ENCODE measurements around the gene KRT6B.

Gene KRT6B

GRCh38 chr12:52436828-52437474 is 15.0 kb downstream of the KRT6B start:
- no peak for DNase-seq (ENCODE audit: low spot score)
- in situ Hi-C loops (cut with MboI; ENCODE audit: low pct_unique_long_range_greater_than_20kb, low sequenced_read_pairs, unreplicated experiment), result no loop called here
- no peak for TF ChIP-seq CTCF (IDR thresholded peaks at IDR 0.05; ENCODE audit: extremely low read depth, insufficient read depth, missing control alignments)

GRCh38 chr12:52436000-52436827 is 15.7 kb downstream of the KRT6B start:
- no peak for TF ChIP-seq CTCF (IDR thresholded peaks at IDR 0.05; ENCODE audit: extremely low read depth, insufficient read depth, missing control alignments)
- in situ Hi-C loops (cut with MboI; ENCODE audit: low pct_unique_long_range_greater_than_20kb, low sequenced_read_pairs, unreplicated experiment), result no loop called here
- DNase-seq (ENCODE audit: low spot score), result no peak

- DNase-seq (ENCODE audit: low spot score), result no peak
- in situ Hi-C loops (cut with MboI; ENCODE audit: low pct_unique_long_range_greater_than_20kb, low sequenced_read_pairs, unreplicated experiment), result no loop called here
- no peak for TF ChIP-seq CTCF (IDR thresholded peaks at IDR 0.05; ENCODE audit: extremely low read depth, insufficient read depth, missing control alignments)
Measured at GRCh38 chr12:52435659-52435999, 16.3 kb downstream of the KRT6B start.

- in situ Hi-C loops (cut with MboI; ENCODE audit: low pct_unique_long_range_greater_than_20kb, low sequenced_read_pairs, unreplicated experiment), result no loop called here
- DNase-seq (ENCODE audit: low spot score), result no peak
- TF ChIP-seq CTCF (IDR thresholded peaks at IDR 0.05; ENCODE audit: extremely low read depth, insufficient read depth, missing control alignments), result no peak
Measured at GRCh38 chr12:52434760-52435530, 17.0 kb downstream of the KRT6B start.

- in situ Hi-C loops (cut with MboI; ENCODE audit: low pct_unique_long_range_greater_than_20kb, low sequenced_read_pairs, unreplicated experiment), result no loop called here
- no peak for TF ChIP-seq CTCF (IDR thresholded peaks at IDR 0.05; ENCODE audit: extremely low read depth, insufficient read depth, missing control alignments)
- DNase-seq (ENCODE audit: low spot score), result no peak
Measured at GRCh38 chr12:52434081-52434733, 17.7 kb downstream of the KRT6B start, which contains the start of gene KRT75. Gene KRT75, minus strand, starts transcription at chr12:52434371. Its CDS starts 67 bp downstream, at chr12:52434304.

GRCh38 chr12:52433501-52434080 is 18.4 kb downstream of the KRT6B start:
- TF ChIP-seq CTCF (IDR thresholded peaks at IDR 0.05; ENCODE audit: extremely low read depth, insufficient read depth, missing control alignments), result no peak
- DNase-seq (ENCODE audit: low spot score), result no peak
- in situ Hi-C loops (cut with MboI; ENCODE audit: low pct_unique_long_range_greater_than_20kb, low sequenced_read_pairs, unreplicated experiment), result no loop called here

Measured in GM13977 (cell line).